ENCODE data around the gene DAB1.

- TF ChIP-seq CTCF (IDR thresholded peaks at IDR 0.05): no peak
- TF ChIP-seq POLR2A (IDR thresholded peaks at IDR 0.05): no peak
Observed at GRCh38 chr1:57013522-57013921, 410.3 kb downstream of the DAB1 start.
